HCT116 (cell line): ENCODE measurements around the gene CDK11B.
"Not testable (repeated sequence)": the region's sequence is repeated elsewhere in the genome, so short reads cannot be mapped to it uniquely, and the experiment has no call there.

Experiments used
- EGR1 ChIP-seq: IDR thresholded peaks from 2 replicates; pipeline ENCODE4 v1.6.1; 2012; ENCODE audit warnings: low read depth
- EZH2 ChIP-seq: fragments of 200-600 bp; sonication (generic); IDR thresholded peaks from 2 replicates; pipeline ENCODE4 v1.6.1; 2017; ENCODE audit warnings: antibody characterized with exemption, mixed run types
- MAX ChIP-seq: IDR thresholded peaks from 2 replicates; pipeline ENCODE4 v1.6.1; 2012
- POLR2A ChIP-seq: IDR thresholded peaks from 2 replicates; pipeline ENCODE4 v1.7.0; 2011; ENCODE audit warnings: borderline replicate concordance; ENCODE audit not compliant: insufficient read depth, insufficient read length; ENCODE audit errors: extremely low read depth
- POLR2AphosphoS5 ChIP-seq: IDR thresholded peaks from 2 replicates; pipeline ENCODE4 v1.6.1; 2011; ENCODE audit warnings: mild to moderate bottlenecking, low read depth, low read length, moderate library complexity
- RAD21 ChIP-seq: IDR thresholded peaks from 2 replicates; pipeline ENCODE4 v1.6.1; 2012; ENCODE audit warnings: low read depth, mild to moderate bottlenecking
- YY1 ChIP-seq: IDR thresholded peaks from 2 replicates; pipeline ENCODE4 v1.6.1; 2011; ENCODE audit warnings: low read length, low read depth, moderate library complexity, mild to moderate bottlenecking; ENCODE audit not compliant: insufficient replicate concordance; ENCODE audit errors: extremely low read depth
- TF ChIP-seq, protein P1 (sequence below), 3 experiments: fragments of 200-600 bp in 1 of 3; sonication (generic) in 1 of 3; IDR thresholded peaks in 2 of 3; conservative IDR thresholded peaks in 1 of 3; 2 replicates each; pipeline ENCODE4 v1.5.1; 2012 to 2017; ENCODE audit warnings: low read depth in 2 of 3, low read length in 2 of 3, antibody characterized with exemption in 1 of 3, borderline replicate concordance in 1 of 3, control low read depth in 1 of 3, mild to moderate bottlenecking in 1 of 3, mixed read lengths in 1 of 3, mixed run types in 1 of 3, moderate library complexity in 1 of 3; ENCODE audit not compliant: insufficient read depth in 1 of 3
- TF ChIP-seq, protein P2 (sequence below): IDR thresholded peaks from 2 replicates; pipeline ENCODE4 v1.6.1; 2012; ENCODE audit warnings: low read depth

- not testable (repeated sequence) for TF ChIP-seq EGR1, EZH2, POLR2A, YY1, POLR2AphosphoS5, MAX, RAD21
- TF ChIP-seq, protein P1, sequence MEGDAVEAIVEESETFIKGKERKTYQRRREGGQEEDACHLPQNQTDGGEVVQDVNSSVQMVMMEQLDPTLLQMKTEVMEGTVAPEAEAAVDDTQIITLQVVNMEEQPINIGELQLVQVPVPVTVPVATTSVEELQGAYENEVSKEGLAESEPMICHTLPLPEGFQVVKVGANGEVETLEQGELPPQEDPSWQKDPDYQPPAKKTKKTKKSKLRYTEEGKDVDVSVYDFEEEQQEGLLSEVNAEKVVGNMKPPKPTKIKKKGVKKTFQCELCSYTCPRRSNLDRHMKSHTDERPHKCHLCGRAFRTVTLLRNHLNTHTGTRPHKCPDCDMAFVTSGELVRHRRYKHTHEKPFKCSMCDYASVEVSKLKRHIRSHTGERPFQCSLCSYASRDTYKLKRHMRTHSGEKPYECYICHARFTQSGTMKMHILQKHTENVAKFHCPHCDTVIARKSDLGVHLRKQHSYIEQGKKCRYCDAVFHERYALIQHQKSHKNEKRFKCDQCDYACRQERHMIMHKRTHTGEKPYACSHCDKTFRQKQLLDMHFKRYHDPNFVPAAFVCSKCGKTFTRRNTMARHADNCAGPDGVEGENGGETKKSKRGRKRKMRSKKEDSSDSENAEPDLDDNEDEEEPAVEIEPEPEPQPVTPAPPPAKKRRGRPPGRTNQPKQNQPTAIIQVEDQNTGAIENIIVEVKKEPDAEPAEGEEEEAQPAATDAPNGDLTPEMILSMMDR (IDR thresholded peaks at IDR 0.05 in 2 of 3, conservative IDR thresholded peaks at IDR 0.05 in 1 of 3; ENCODE audit: borderline replicate concordance in 1 of 3, insufficient read depth in 1 of 3, low read depth in 2 of 3, low read length in 2 of 3), result not testable (repeated sequence)
- TF ChIP-seq, protein P2, sequence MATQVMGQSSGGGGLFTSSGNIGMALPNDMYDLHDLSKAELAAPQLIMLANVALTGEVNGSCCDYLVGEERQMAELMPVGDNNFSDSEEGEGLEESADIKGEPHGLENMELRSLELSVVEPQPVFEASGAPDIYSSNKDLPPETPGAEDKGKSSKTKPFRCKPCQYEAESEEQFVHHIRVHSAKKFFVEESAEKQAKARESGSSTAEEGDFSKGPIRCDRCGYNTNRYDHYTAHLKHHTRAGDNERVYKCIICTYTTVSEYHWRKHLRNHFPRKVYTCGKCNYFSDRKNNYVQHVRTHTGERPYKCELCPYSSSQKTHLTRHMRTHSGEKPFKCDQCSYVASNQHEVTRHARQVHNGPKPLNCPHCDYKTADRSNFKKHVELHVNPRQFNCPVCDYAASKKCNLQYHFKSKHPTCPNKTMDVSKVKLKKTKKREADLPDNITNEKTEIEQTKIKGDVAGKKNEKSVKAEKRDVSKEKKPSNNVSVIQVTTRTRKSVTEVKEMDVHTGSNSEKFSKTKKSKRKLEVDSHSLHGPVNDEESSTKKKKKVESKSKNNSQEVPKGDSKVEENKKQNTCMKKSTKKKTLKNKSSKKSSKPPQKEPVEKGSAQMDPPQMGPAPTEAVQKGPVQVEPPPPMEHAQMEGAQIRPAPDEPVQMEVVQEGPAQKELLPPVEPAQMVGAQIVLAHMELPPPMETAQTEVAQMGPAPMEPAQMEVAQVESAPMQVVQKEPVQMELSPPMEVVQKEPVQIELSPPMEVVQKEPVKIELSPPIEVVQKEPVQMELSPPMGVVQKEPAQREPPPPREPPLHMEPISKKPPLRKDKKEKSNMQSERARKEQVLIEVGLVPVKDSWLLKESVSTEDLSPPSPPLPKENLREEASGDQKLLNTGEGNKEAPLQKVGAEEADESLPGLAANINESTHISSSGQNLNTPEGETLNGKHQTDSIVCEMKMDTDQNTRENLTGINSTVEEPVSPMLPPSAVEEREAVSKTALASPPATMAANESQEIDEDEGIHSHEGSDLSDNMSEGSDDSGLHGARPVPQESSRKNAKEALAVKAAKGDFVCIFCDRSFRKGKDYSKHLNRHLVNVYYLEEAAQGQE, result not testable (repeated sequence)
Observed at GRCh38 chr1:1647567-1648241, 11.1 kb downstream of the CDK11B start.
